Endothelial cell of hepatic sinusoid (primary cell): ENCODE data around the gene MYO3B.

Source experiments
- in situ Hi-C: cut with HindIII; loops from 2 replicates; pipeline ENCODE4 v1.10.0; 2017; ENCODE audit warnings: low sequenced_read_pairs

Gene MYO3B

GRCh38 chr2:170361090-170361936 is 183.4 kb downstream of the MYO3B start:
- in situ Hi-C loops = no loop called here

- in situ Hi-C loops = no loop called here
Measured at GRCh38 chr2:170362313-170362870, 184.4 kb downstream of the MYO3B start.

GRCh38 chr2:170362871-170363631 is 185.1 kb downstream of the MYO3B start:
- in situ Hi-C loops = no loop called here

GRCh38 chr2:170365003-170365402 is 187.1 kb downstream of the MYO3B start:
- in situ Hi-C loops = no loop called here

- in situ Hi-C loops = no loop called here
Measured at GRCh38 chr2:170365686-170366085, 187.7 kb downstream of the MYO3B start.

GRCh38 chr2:170368370-170368769 is 190.4 kb downstream of the MYO3B start:
- in situ Hi-C loops = no loop called here

GRCh38 chr2:170369228-170369627 is 191.3 kb downstream of the MYO3B start:
- in situ Hi-C loops = no loop called here

GRCh38 chr2:170369894-170370293 is 191.9 kb downstream of the MYO3B start:
- in situ Hi-C loops = no loop called here

GRCh38 chr2:170371231-170371998 is 193.5 kb downstream of the MYO3B start:
- in situ Hi-C loops = no loop called here

- in situ Hi-C loops = no loop called here
Measured at GRCh38 chr2:170375192-170375591, 197.2 kb downstream of the MYO3B start.

GRCh38 chr2:170377500-170378207 is 199.7 kb downstream of the MYO3B start:
- in situ Hi-C loops = no loop called here

- in situ Hi-C loops = no loop called here
Measured at GRCh38 chr2:170380267-170380666, 202.3 kb downstream of the MYO3B start.

- in situ Hi-C loops = no loop called here
Measured at GRCh38 chr2:170381678-170382077, 203.7 kb downstream of the MYO3B start.

- in situ Hi-C loops = no loop called here
Measured at GRCh38 chr2:170386554-170386953, 208.6 kb downstream of the MYO3B start.

- in situ Hi-C loops = no loop called here
Measured at GRCh38 chr2:170391018-170391417, 213.1 kb downstream of the MYO3B start.

GRCh38 chr2:170391697-170392096 is 213.8 kb downstream of the MYO3B start:
- in situ Hi-C loops = no loop called here

GRCh38 chr2:170393861-170394498 is 216.0 kb downstream of the MYO3B start:
- in situ Hi-C loops = no loop called here

GRCh38 chr2:170394641-170395387 is 216.9 kb downstream of the MYO3B start:
- in situ Hi-C loops = no loop called here

GRCh38 chr2:170396799-170397459 is 219.0 kb downstream of the MYO3B start:
- in situ Hi-C loops = no loop called here
